Non-pigmented ciliary epithelial cell (primary cell): ENCODE results near the gene TP53I11.

Experiments used
- DNase-seq: peaks from one replicate; pipeline ENCODE4 v3.0.0-alpha.2; 2010; ENCODE audit warnings: low read depth

Gene TP53I11

GRCh38 chr11:44912270-44912987 lies 38.3 kb downstream of the TP53I11 start:
- no peak for DNase-seq

- DNase-seq, result peak; percentile 28
Measured at GRCh38 chr11:44911029-44911814, 39.5 kb downstream of the TP53I11 start.

GRCh38 chr11:44910591-44910990 lies 40.1 kb downstream of the TP53I11 start:
- no peak for DNase-seq

GRCh38 chr11:44909557-44909956 lies 41.1 kb downstream of the TP53I11 start:
- no peak for DNase-seq

- DNase-seq, result no peak
Measured at GRCh38 chr11:44906649-44907048, 44.0 kb downstream of the TP53I11 start.

GRCh38 chr11:44905131-44905866 lies 45.4 kb downstream of the TP53I11 start:
- DNase-seq, result no peak

GRCh38 chr11:44904261-44905020 lies 46.2 kb downstream of the TP53I11 start:
- DNase-seq, result no peak

- DNase-seq, result no peak
Measured at GRCh38 chr11:44903518-44903917, 47.2 kb downstream of the TP53I11 start.

GRCh38 chr11:44903035-44903434 lies 47.6 kb downstream of the TP53I11 start:
- no peak for DNase-seq

- no peak for DNase-seq
Measured at GRCh38 chr11:44901786-44902185, 48.9 kb downstream of the TP53I11 start.

- no peak for DNase-seq
Measured at GRCh38 chr11:44901120-44901633, 49.5 kb downstream of the TP53I11 start.

GRCh38 chr11:44899959-44900358 lies 50.7 kb downstream of the TP53I11 start:
- DNase-seq, result no peak

GRCh38 chr11:44893846-44894617 lies 56.7 kb downstream of the TP53I11 start:
- DNase-seq, result no peak

GRCh38 chr11:44893308-44893822 lies 57.3 kb downstream of the TP53I11 start:
- no peak for DNase-seq

- no peak for DNase-seq
Measured at GRCh38 chr11:44892843-44893242, 57.8 kb downstream of the TP53I11 start.

- DNase-seq, result no peak
Measured at GRCh38 chr11:44889266-44889665, 61.4 kb downstream of the TP53I11 start.

GRCh38 chr11:44887636-44888035 lies 63.0 kb downstream of the TP53I11 start:
- no peak for DNase-seq

GRCh38 chr11:44886790-44887140 lies 63.9 kb downstream of the TP53I11 start:
- no peak for DNase-seq

GRCh38 chr11:44885919-44886789 lies 64.5 kb downstream of the TP53I11 start:
- no peak for DNase-seq
